ENCODE data around the gene SEC31B.

DNA sequence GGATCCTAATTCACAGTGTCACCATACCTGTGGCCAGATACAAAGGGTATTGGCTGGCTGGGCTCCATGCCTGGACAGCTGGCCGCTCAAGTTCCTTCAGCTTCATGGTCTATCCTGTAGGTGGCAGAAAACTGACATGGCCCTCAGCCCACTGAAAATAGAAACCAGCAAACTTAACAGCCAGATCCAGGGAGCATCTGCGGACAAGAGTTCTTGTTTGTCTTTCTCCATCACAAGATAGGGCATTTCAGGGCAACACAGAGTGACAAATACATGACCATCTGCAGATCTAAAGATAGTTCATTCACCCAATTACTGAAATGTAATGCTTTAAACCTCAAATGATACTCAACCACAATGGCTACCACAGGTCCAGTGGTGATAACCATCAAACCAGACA lies 2.8 kb downstream of the SEC31B start:
- TF ChIP-seq, protein P1, sequence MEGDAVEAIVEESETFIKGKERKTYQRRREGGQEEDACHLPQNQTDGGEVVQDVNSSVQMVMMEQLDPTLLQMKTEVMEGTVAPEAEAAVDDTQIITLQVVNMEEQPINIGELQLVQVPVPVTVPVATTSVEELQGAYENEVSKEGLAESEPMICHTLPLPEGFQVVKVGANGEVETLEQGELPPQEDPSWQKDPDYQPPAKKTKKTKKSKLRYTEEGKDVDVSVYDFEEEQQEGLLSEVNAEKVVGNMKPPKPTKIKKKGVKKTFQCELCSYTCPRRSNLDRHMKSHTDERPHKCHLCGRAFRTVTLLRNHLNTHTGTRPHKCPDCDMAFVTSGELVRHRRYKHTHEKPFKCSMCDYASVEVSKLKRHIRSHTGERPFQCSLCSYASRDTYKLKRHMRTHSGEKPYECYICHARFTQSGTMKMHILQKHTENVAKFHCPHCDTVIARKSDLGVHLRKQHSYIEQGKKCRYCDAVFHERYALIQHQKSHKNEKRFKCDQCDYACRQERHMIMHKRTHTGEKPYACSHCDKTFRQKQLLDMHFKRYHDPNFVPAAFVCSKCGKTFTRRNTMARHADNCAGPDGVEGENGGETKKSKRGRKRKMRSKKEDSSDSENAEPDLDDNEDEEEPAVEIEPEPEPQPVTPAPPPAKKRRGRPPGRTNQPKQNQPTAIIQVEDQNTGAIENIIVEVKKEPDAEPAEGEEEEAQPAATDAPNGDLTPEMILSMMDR (optimal IDR thresholded peaks at IDR 0.05 in 1 of 3, IDR thresholded peaks at IDR 0.05 in 1 of 3, conservative IDR thresholded peaks at IDR 0.05 in 1 of 3; ENCODE audit: extremely low read depth in 1 of 3, insufficient read depth in 2 of 3, low read length in 3 of 3), result no peak
- no peak for TF ChIP-seq EZH2 (IDR thresholded peaks at IDR 0.05; ENCODE audit: low read length)
